ENCODE results near the gene ATR.

DNA sequence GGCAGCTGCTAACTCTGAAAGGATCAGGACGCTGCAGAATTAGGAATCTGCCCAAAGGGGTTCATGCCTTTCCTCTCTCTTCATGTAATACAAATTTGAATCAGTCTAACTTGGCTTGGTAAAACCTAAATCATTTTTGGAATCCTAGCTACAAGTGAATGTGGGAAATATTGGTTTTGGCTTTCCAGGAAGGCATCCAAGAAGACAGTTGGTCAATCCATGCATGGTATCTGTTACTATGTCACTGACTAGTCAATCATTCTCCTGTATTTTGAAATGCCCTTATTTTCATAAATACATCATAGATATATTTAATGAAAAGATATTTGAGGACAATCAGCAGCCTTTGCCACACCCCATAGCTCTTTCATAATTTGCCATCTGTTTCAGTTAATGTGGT is 10.2 kb upstream of the ATR start:
- no peak for TF ChIP-seq EZH2 (IDR thresholded peaks at IDR 0.05)
- no peak for TF ChIP-seq POLR2AphosphoS5 (IDR thresholded peaks at IDR 0.05; ENCODE audit: borderline replicate concordance, low read depth, low read length)
- TF ChIP-seq FOXP2 (optimal IDR thresholded peaks at IDR 0.05; ENCODE audit: control extremely low read depth, extremely low read length, insufficient read depth): no peak

All from SK-N-MC (cell line).